GM19023 (cell line): Measurements from ENCODE around the gene CAV3.
"Not testable (repeated sequence)": the region's sequence is repeated elsewhere in the genome, so short reads cannot be mapped to it uniquely, and the experiment has no call there.

ENCODE experiments used
- ATAC-seq: cut with Tn5 transposase; IDR thresholded peaks from one replicate; pipeline ENCODE4 v1.9.1; 2021; ENCODE audit warnings: mild to moderate bottlenecking, moderate library complexity; ENCODE audit not compliant: unreplicated experiment

Gene CAV3

GRCh38 chr3:8733332-8734094, at the start of gene CAV3:
Gene CAV3, plus strand, starts transcription at chr3:8733802. Its CDS starts 75 bp downstream, at chr3:8733877.
- ATAC-seq: no peak

GRCh38 chr3:8684992-8685391, 48.6 kb upstream of the CAV3 start:
- not testable (repeated sequence) for ATAC-seq

- not testable (repeated sequence) for ATAC-seq
Measured at GRCh38 chr3:8691295-8691694, 42.3 kb upstream of the CAV3 start.

GRCh38 chr3:8702560-8702959, 31.0 kb upstream of the CAV3 start:
- ATAC-seq: no peak

GRCh38 chr3:8705575-8705974, 28.0 kb upstream of the CAV3 start:
- no peak for ATAC-seq

GRCh38 chr3:8709287-8709686, 24.3 kb upstream of the CAV3 start:
- no peak for ATAC-seq

- no peak for ATAC-seq
Measured at GRCh38 chr3:8709801-8710507, 23.6 kb upstream of the CAV3 start.

- ATAC-seq: no peak
Measured at GRCh38 chr3:8712045-8712907, 21.3 kb upstream of the CAV3 start.

GRCh38 chr3:8712908-8713255, 20.7 kb upstream of the CAV3 start:
- ATAC-seq: no peak

GRCh38 chr3:8713901-8714759, 19.5 kb upstream of the CAV3 start:
- ATAC-seq: no peak

GRCh38 chr3:8715757-8716156, 17.8 kb upstream of the CAV3 start:
- not testable (repeated sequence) for ATAC-seq

- no peak for ATAC-seq
Measured at GRCh38 chr3:8722808-8723207, 10.8 kb upstream of the CAV3 start.

- no peak for ATAC-seq
Measured at GRCh38 chr3:8723612-8724011, 10.0 kb upstream of the CAV3 start.

GRCh38 chr3:8724108-8724752, 9.4 kb upstream of the CAV3 start:
- ATAC-seq: no peak

GRCh38 chr3:8727605-8728512, 5.7 kb upstream of the CAV3 start:
- no peak for ATAC-seq

GRCh38 chr3:8729479-8729878, 4.1 kb upstream of the CAV3 start:
- ATAC-seq: no peak

- no peak for ATAC-seq
Measured at GRCh38 chr3:8730656-8731055, 2.9 kb upstream of the CAV3 start.

- ATAC-seq: no peak
Measured at GRCh38 chr3:8732413-8732812, 1.2 kb upstream of the CAV3 start.
